ENCODE measurements around the gene NUDT21.

NUDT21 gene

GRCh38 chr16:56460101-56460500 is 9.0 kb upstream of the NUDT21 start:
- no peak for ATAC-seq

- no peak for ATAC-seq
Observed at GRCh38 chr16:56457927-56458470, 6.9 kb upstream of the NUDT21 start.

GRCh38 chr16:56451753-56452689 is 889 bp upstream of the NUDT21 start:
- peak; percentile 24 to 32 for ATAC-seq

DNA sequence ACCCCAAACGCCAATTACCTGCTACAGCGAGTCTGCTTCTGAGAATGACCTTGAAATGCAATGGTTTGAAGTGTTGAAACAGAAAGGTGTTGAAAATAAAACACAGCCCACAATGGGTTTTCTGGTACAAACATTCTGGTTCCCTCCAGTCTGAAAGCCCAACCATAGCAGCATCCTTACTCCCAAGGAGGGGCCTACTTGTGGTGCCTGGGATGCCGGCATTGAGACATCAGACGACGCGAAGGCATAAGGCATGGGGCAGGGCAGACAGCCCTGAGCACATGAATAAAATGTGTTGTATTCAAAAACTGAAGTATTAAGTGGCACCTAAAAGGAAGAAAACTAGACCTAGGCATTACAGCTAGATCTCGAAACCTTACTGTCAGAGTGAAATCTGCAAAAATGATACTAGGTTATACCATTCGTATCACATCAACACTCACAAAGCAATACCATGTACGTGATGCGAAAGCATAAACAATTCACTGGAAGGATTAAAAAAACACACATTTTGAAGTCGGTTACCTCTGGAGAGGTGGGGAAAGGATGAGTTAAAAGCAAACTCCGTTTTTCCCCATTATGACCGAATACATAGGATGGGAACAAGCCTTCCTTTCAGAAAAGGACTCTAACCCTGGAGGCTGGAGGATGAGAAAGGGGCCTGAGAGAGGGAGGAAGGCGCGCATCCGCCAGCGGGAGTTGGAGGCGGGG is 702 bp downstream of the NUDT21 start:
- peak in 1 of 2 donors; percentile 7 for ATAC-seq

DNA sequence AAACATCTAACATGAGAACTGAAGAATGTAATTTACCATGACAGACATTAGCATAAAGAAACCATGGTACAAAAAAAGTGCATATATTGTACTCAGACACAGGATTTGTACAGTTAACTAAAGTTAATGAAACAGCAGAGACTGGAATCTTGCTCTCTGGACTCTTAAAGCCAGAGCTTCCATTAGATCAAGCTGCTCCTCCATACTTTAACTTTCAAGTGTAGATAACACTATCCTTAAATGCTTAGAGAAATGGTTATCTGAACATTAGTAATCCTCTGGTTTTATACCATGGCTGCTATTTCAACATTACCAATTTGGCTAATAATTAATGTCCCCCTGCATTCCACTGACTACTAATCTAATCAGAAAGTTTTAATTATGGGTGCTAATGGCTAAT is 3.1 kb downstream of the NUDT21 start:
- ATAC-seq: no peak

- no peak for ATAC-seq
Observed at GRCh38 chr16:56447286-56447685, 3.8 kb downstream of the NUDT21 start.

GRCh38 chr16:56438038-56438437 is 13.1 kb downstream of the NUDT21 start:
- no peak for ATAC-seq

GRCh38 chr16:56436258-56436657 is 14.9 kb downstream of the NUDT21 start:
- no peak for ATAC-seq

DNA sequence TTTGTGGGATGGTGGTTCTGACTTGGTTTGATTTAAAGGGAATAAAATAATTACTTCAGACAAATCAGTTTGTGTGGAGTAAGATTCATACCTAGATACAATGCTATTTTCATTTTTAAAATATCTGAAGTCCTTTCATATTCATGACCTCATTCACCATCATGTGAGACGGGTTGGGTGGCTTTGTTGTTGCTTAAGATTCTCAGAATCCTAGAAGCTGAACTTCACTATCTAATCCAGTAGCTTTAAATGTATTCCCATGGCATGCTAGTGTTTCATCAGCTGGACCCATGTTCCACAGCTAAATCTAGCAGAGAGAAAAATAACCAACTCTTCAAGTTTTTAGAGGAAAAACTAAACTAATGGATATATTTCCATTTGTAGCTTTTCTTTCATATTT is 23.0 kb downstream of the NUDT21 start:
- no peak for ATAC-seq

- no peak for ATAC-seq
Observed at GRCh38 chr16:56426585-56426984, 24.5 kb downstream of the NUDT21 start.

DNA sequence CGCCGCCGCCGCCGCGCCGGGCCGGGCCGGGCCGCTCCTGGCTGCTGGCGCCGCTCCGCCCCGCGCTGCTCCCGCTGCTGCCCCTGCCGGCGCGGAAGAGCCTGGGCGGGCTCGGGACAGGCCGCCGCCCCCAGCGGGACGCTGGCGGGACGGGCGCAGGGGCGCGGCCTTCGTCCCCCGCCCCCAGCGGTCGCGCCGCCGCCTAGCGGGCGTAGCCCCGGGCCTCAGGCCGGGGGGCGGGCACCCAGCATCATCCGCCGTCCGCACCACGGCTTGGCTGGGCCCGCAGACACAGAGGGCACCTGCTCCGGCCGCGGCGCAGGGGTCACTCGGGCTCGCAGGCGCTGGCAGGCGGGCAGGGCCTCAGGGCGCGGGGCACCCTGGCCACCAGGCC is 25.7 kb downstream of the NUDT21 start, which contains the start of gene AMFR:
Gene AMFR (minus strand): TSS at position 107 of the 394 bp plus-strand sequence. CDS start 218 bp downstream, outside the sequence.
- peak; percentile 95 to 97 for ATAC-seq

DNA sequence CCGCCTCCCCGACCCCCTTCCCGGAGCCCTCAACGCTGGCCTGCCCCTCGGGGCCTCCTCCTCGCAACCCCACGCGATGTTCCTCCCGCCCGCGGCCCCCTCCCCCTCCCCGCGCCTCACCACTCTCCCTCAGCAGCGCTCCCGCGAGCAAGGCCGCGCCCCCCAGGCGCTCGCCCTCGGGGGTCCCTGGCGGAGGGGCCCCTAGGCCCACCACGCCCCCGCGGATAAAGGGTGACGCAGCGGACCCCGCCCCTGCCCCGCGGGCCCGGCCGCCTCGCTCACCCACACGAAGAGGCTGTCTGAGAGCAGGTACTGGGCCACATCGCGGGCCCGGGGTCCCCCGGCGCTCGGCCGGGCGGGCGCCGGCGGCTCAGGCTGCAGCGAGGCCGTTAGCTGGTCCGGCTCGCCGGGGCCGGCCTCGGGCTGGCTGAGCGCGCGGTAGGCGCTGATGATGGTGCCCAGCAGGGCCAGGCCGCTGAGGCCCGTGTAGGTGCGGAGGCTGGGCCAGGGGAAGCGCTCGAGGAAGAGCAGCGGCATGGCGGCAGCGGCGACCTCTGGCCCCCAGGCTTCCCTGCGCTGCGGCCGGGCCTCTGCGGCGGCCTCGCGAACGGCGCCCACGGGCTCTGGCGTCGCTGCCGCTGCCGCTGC is 26.2 kb downstream of the NUDT21 start:
- peak; percentile 41 to 45 for ATAC-seq

- ATAC-seq: no peak
Observed at GRCh38 chr16:56424404-56424764, 26.7 kb downstream of the NUDT21 start.

DNA sequence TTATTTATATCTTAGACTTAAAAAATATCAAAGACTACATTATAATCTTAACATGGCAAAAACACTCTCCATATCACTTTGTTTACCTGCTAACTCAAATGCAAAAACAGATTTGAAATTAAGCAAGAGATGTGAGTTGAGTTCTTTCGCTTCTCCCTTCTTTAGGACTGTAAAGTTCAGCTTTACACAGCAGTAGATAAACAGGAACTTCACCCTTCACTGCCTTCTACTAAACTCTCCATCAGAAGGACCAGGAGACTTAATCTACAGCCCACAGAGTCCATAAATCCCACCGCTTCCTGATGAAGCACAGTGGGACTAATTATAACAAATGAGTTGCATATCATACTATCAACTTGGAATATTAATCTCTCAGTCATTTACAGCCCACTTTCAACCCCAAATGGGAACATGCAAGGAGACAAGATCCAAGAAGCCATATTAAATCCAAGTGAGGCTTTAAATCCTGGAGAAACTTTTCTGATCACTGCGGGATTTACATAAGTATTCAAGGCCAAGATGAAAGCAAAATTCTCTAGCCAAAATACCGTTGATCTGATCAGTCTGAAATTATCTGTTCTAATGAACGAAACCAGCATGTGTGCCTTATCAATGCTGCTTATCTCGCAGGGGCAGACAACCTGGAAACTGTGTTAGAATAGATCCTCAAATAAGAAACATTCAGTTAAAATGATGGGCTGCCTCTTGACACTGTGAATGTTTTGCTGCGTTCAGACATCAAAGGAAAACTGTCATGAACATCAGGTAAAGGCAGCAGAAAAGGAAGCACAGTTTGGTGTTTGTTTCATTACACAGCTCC is 27.3 kb downstream of the NUDT21 start:
- no peak for ATAC-seq

DNA sequence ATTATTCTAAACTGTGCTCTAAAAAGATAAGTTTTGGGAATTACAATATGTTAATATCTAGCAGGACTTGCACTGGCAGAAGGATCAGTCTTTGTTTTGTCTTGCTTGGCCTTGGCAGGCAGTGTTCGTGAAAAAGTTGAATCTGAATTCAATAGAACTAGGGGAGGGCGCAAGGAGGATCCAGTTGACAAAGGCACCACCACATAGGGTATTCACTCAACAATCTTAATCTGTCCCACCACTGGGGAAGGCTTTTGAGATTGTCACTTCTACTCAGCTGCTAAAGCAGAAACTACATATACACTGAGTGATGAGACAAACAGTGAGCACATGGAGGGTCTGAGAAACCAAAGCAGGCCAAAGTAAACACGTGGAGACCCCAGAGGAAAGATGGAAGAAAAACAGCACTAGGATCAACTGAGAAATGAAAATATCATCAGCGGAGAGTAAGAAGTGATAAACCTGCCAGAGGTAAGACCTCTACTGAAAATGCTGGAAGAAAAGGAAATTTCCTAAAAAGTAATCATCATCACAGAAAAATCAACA is 28.2 kb downstream of the NUDT21 start:
- no peak for ATAC-seq

DNA sequence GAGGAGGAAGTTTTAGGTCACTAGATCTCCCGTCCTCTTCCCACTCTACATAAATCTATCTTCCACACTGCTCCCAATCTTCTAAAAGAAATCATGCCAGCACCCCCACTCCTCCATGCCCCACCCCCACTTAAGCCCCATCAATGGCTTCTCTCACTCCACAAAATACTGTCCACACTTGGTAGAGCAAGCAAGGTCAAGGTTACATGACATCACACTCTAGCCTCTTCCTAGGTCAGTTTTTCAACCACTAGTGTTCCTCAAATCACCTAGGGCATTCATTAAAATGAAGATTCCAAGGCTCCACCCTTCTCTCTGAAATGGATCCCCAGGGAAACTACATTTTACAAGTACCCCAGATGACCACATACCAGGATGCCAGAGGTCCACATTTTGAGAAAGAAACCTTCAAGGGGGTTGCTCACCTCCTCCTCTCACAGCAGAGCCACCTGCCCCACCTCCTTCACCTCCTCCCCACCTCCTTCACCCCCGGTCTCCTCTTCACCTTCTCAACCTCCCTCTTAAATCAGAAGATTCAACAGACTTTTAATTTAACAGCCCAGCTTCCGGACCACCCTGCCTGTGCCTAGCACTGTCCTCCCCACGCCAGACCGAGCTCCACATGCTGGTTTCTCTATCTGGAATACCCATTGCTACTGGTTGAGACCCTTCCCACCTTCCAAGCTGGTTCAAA is 29.0 kb downstream of the NUDT21 start:
- no peak for ATAC-seq

- ATAC-seq: no peak
Observed at GRCh38 chr16:56421313-56421712, 29.8 kb downstream of the NUDT21 start.

GRCh38 chr16:56420613-56421012 is 30.5 kb downstream of the NUDT21 start:
- ATAC-seq: no peak

- ATAC-seq: no peak
Observed at GRCh38 chr16:56419740-56420548, 31.2 kb downstream of the NUDT21 start.

DNA sequence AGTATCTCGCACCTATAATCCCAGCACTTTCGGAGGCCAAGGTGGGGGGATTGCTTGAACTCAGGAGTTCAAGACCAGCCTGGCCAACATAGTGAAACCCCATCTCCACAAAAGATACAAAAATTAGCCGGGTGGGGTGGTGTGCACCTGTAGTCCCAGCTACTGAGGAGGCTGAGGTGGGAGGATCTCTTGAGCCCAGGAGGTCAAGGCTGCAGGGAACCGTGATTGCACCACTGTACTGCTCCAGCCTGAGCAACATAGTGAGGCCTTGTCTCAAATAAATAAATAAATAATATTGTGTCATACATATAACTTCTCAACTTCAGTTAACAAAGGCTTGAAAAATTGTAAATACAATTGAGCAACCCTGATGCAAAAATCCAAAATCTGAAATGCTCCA is 34.0 kb downstream of the NUDT21 start:
- no peak for ATAC-seq
